SK-N-SH (cell line): ENCODE results near the gene ACER3. TPM values are rescaled to one million over a fixed set of nuclear protein-coding genes. Genes with fewer than 3 reads are reported as not detected.
A peak's percentile ranks its signal among the peaks of the same experiment; 100 is the strongest.

Source experiments
- CTCF ChIA-PET: fragments of 300-600, 350-600 bp; formaldehyde crosslinking; extraction: SDS; loops from one replicate; lab custom pipeline; 2021; lab: Yijun Ruan, JAX
- POLR2A ChIA-PET: fragments of 350-600 bp; sonication (Branson Sonifier 250); formaldehyde crosslinking; extraction: SDS; loops from one replicate; lab custom pipeline; 2020; ENCODE audit warnings: antibody characterized with exemption, inconsistent platforms; lab: Yijun Ruan, JAX
- DNase-seq: peaks from one replicate; pipeline ENCODE4 v3.0.0; 2012
- H2AFZ ChIP-seq: fragments of 200-600 bp; sonication (generic); 2 replicates; pipeline ENCODE4 v1.8.1; 2016; ENCODE audit warnings: antibody characterized with exemption, mild to moderate bottlenecking, low read depth
- H3F3A ChIP-seq: fragments of 200-600 bp; sonication (generic); replicated peaks from 2 replicates; pipeline ENCODE3; 2016; ENCODE audit warnings: antibody characterized with exemption, mild to moderate bottlenecking; ENCODE audit not compliant: insufficient read depth
- H3K27ac ChIP-seq, 2 experiments: fragments of 200-500 bp in 1 of 2; fragments of 200-600 bp in 1 of 2; sonication (Bioruptor generic) in 1 of 2; sonication (generic), shearing (Covaris generic) in 1 of 2; 2 replicates each; pipeline versions ENCODE4 v1.5.1 to v1.6.1; 2014 to 2016; ENCODE audit warnings: low read depth in 2 of 2, inconsistent platforms in 1 of 2, low read length in 1 of 2, mild to moderate bottlenecking in 1 of 2, mixed read lengths in 1 of 2
- H3K27me3 ChIP-seq: fragments of 200-600 bp; sonication (generic), shearing (Covaris generic); 2 replicates; pipeline ENCODE4 v1.6.1; 2016; ENCODE audit warnings: mixed run types; ENCODE audit not compliant: insufficient read depth
- H3K36me3 ChIP-seq, 2 experiments: fragments of 200-500 bp in 1 of 2; fragments of 200-600 bp in 1 of 2; sonication (Bioruptor generic) in 1 of 2; sonication (generic) in 1 of 2; replicated peaks in 1 of 2; 2 replicates each; pipeline versions ENCODE3 to v1.5.1; 2014 to 2016; ENCODE audit warnings: low read length in 1 of 2, mild to moderate bottlenecking in 1 of 2; ENCODE audit not compliant: insufficient read depth in 2 of 2, control insufficient read depth in 1 of 2
- H3K4me1 ChIP-seq, 2 experiments: fragments of 200-500 bp in 1 of 2; fragments of 200-600 bp in 1 of 2; sonication (Bioruptor generic) in 1 of 2; sonication (generic), shearing (Covaris generic) in 1 of 2; 2 replicates each; pipeline versions ENCODE4 v1.5.1 to v1.6.1; 2014 to 2016; ENCODE audit warnings: low read depth in 1 of 2, low read length in 1 of 2, mixed run types in 1 of 2; ENCODE audit not compliant: insufficient read depth in 2 of 2, control insufficient read depth in 1 of 2
- H3K4me2 ChIP-seq: fragments of 200-600 bp; sonication (generic), shearing (Covaris generic); 2 replicates; pipeline ENCODE4 v1.6.1; 2017; ENCODE audit warnings: mixed run types
- H3K4me3 ChIP-seq, 2 experiments: fragments of 200-500 bp in 1 of 2; fragments of 200-600 bp in 1 of 2; sonication (Bioruptor generic) in 1 of 2; sonication (generic), shearing (Covaris generic) in 1 of 2; 2 replicates each; pipeline versions ENCODE4 v1.5.1 to v1.8.1; 2014 to 2016; ENCODE audit warnings: low read depth in 2 of 2, inconsistent platforms in 1 of 2, low read length in 1 of 2, mild to moderate bottlenecking in 1 of 2, mixed read lengths in 1 of 2, moderate library complexity in 1 of 2
- H3K79me2 ChIP-seq: fragments of 200-600 bp; sonication (generic); 2 replicates; pipeline ENCODE4 v1.8.1; 2017; ENCODE audit warnings: mild to moderate bottlenecking; ENCODE audit not compliant: insufficient read depth
- H3K9ac ChIP-seq: fragments of 200-600 bp; sonication (generic); 2 replicates; pipeline ENCODE4 v1.6.1; 2017; ENCODE audit warnings: mixed run types
- H3K9me2 ChIP-seq: fragments of 200-600 bp; sonication (generic); 2 replicates; pipeline ENCODE4 v1.6.1; 2017; ENCODE audit warnings: mixed run types
- H3K9me3 ChIP-seq: fragments of 200-600 bp; sonication (generic); 2 replicates; pipeline ENCODE4 v1.6.1; 2017; ENCODE audit warnings: mixed run types, mild to moderate bottlenecking, moderate library complexity
- H4K20me1 ChIP-seq: fragments of 200-600 bp; sonication (generic); 2 replicates; pipeline ENCODE4 v1.6.1; 2017; ENCODE audit warnings: mild to moderate bottlenecking, mixed run types; ENCODE audit not compliant: insufficient read depth
- CTCF ChIP-seq: fragments of 200-600 bp; sonication (generic); IDR thresholded peaks from 2 replicates; pipeline ENCODE4 v1.6.1; 2017; ENCODE audit warnings: antibody characterized with exemption, mild to moderate bottlenecking, moderate library complexity
- EP300 ChIP-seq, 2 experiments: IDR thresholded peaks; 2 replicates each; pipeline versions ENCODE4 v1.4.0 to v1.6.1; 2012; ENCODE audit warnings: borderline replicate concordance in 1 of 2, low read depth in 1 of 2, low read length in 1 of 2
- FOSL2 ChIP-seq: IDR thresholded peaks from 2 replicates; pipeline ENCODE4 v1.4.0; 2012; ENCODE audit warnings: low read depth, mild to moderate bottlenecking, moderate library complexity, borderline replicate concordance
- FOXJ3 ChIP-seq: sonication (generic); formaldehyde crosslinking; IDR thresholded peaks from 2 replicates; pipeline ENCODE4 v1.5.1; 2020; ENCODE audit warnings: mild to moderate bottlenecking, missing genetic modification reagents
- GABPA ChIP-seq: IDR thresholded peaks from 2 replicates; pipeline ENCODE4 v1.4.0; 2012; ENCODE audit warnings: low read depth, mild to moderate bottlenecking
- IRF3 ChIP-seq: fragments of 150-350 bp; IDR thresholded peaks from 2 replicates; pipeline ENCODE4 v1.6.1; 2016; ENCODE audit warnings: mild to moderate bottlenecking, low read depth, low read length
- MAX ChIP-seq: IDR thresholded peaks from 2 replicates; pipeline ENCODE4 v1.4.0; 2012; ENCODE audit warnings: low read depth
- MXI1 ChIP-seq: IDR thresholded peaks from 2 replicates; pipeline ENCODE4 v1.6.1; 2012; ENCODE audit warnings: mild to moderate bottlenecking, low read depth, low read length, improper control_type of control experiment
- NRF1 ChIP-seq: IDR thresholded peaks from 2 replicates; pipeline ENCODE4 v1.6.1; 2012; ENCODE audit warnings: low read depth, mild to moderate bottlenecking, low read length
- PBX3 ChIP-seq: IDR thresholded peaks from 2 replicates; pipeline ENCODE4; 2012
- POLR2AphosphoS5 ChIP-seq: IDR thresholded peaks from 2 replicates; pipeline ENCODE4 v1.6.1; 2012; ENCODE audit warnings: low read depth, low read length
- RAD21 ChIP-seq: IDR thresholded peaks from 2 replicates; pipeline ENCODE4 v1.6.1; 2012; ENCODE audit warnings: mild to moderate bottlenecking, low read length
- SIN3A ChIP-seq: IDR thresholded peaks from 2 replicates; pipeline ENCODE4 v1.6.1; 2012; ENCODE audit warnings: low read depth, mild to moderate bottlenecking, low read length, moderate library complexity, borderline replicate concordance
- TCF12 ChIP-seq: IDR thresholded peaks from 2 replicates; pipeline ENCODE4 v1.4.0; 2012
- USF1 ChIP-seq: IDR thresholded peaks from 2 replicates; pipeline ENCODE4 v1.4.0; 2012; ENCODE audit warnings: low read depth, borderline replicate concordance
- YY1 ChIP-seq: IDR thresholded peaks from 2 replicates; pipeline ENCODE4 v1.4.0; 2012; ENCODE audit warnings: low read depth, mild to moderate bottlenecking
- WGBS: methylation state at CpG from one replicate; pipeline ENCODE4 v1.1.6; 2017; ENCODE audit warnings: low lambda C conversion rate; 5-methylcytosine and 5-hydroxymethylcytosine counted together
- polyA plus RNA-seq, 3 experiments: library from polyadenylated mRNA; depleted of rRNA; stranded (reverse); fragments of >200 nt; gene quantifications; 2 replicates each; pipeline ENCODE4 v1.2.3, GENCODE V29; 2012

ACER3 gene
- polyA plus RNA-seq, 1 of the 3 experiments (the other 2 are of a cell fraction) = 5.4 TPM

GRCh38 chr11:77072851-77073327, 212.2 kb downstream of the ACER3 start:
- DNase-seq = no peak
- TF ChIP-seq MAX (no peak), MXI1 (no peak), RAD21 (no peak), USF1 (no peak)
- POLR2A ChIA-PET = interaction anchor here (0.9 to 1.4 kb wide), 4 partner anchors 9 to 290 kb away, joined by 3 to 15 read pairs (median 4); partner anchors contain the start of gene TSKU
- H3K79me2 ChIP-seq = peaks cover 79% of the 10 kb centered on the region
- peak overlapping the region in 1 of 2 experiments; percentile 20; a peak in 1 of 4 replicates for H3K4me3 ChIP-seq
- peaks cover 0 to 5% of the 10 kb centered on the region in 2 experiments for H3K36me3 ChIP-seq
- H3K4me2 ChIP-seq = peak overlapping the region; percentile 95
- H3K9me2 ChIP-seq = no peaks in the 10 kb centered on the region
- peak overlapping the region; percentile 94 to 97 for H3K27ac ChIP-seq
- WGBS = 59% methylated on average over 8 of the region's 8 CpGs
- no peak overlapping the region for H2AFZ ChIP-seq
- H3K9ac ChIP-seq = peak overlapping the region; percentile 60
- peaks cover 42% of the 10 kb centered on the region for H3F3A ChIP-seq
- no peaks in the 10 kb centered on the region for H3K9me3 ChIP-seq
- peaks cover 4% of the 10 kb centered on the region; the same call in 1 of the 2 replicates for H4K20me1 ChIP-seq
- H3K4me1 ChIP-seq = peaks cover 38 to 72% of the 10 kb centered on the region in 2 experiments; a peak in 3 of 4 replicates
- CTCF ChIA-PET = interaction anchor here (0.6 to 4.1 kb wide), 20 partner anchors 8 to 475 kb away, joined by 3 to 66 read pairs (median 4); partner anchors contain the start of gene OMP
- no peaks in the 10 kb centered on the region for H3K27me3 ChIP-seq

GRCh38 chr11:77073328-77074001, 212.7 kb downstream of the ACER3 start:
- H3K9me2 ChIP-seq = no peaks in the 10 kb centered on the region
- H3K9me3 ChIP-seq = no peaks in the 10 kb centered on the region
- H3K79me2 ChIP-seq = peaks cover 79% of the 10 kb centered on the region
- peak overlapping the region; percentile 94 to 97 for H3K27ac ChIP-seq
- no peaks in the 10 kb centered on the region for H3K27me3 ChIP-seq
- H3K9ac ChIP-seq = peak overlapping the region; percentile 60
- H2AFZ ChIP-seq = 0 out of 2 replicates have a peak overlapping the region, but pooled peaks have one; percentile 40
- WGBS = 9% methylated on average over 10 of the region's 11 CpGs
- peaks cover 38 to 66% of the 10 kb centered on the region in 2 experiments; a peak in 3 of 4 replicates for H3K4me1 ChIP-seq
- POLR2A ChIA-PET = interaction anchor here (0.6 to 1.4 kb wide), 6 partner anchors 9 to 291 kb away, joined by 3 to 15 read pairs (median 4); partner anchors contain the start of gene TSKU
- CTCF ChIA-PET = interaction anchor here (0.6 to 4.1 kb wide), 22 partner anchors 8 to 475 kb away, joined by 3 to 66 read pairs (median 4); partner anchors contain the start of gene OMP
- H3K36me3 ChIP-seq = peaks cover 0 to 8% of the 10 kb centered on the region in 2 experiments
- peaks cover 4% of the 10 kb centered on the region; the same call in 1 of the 2 replicates for H4K20me1 ChIP-seq
- H3K4me2 ChIP-seq = peak overlapping the region; percentile 95
- peak; percentile 89 for DNase-seq
- H3F3A ChIP-seq = peaks cover 42% of the 10 kb centered on the region
- H3K4me3 ChIP-seq = peak overlapping the region in 1 of 2 experiments; percentile 20; a peak in 1 of 4 replicates
- TF ChIP-seq POLR2AphosphoS5 = peak; percentile 66; the same call in 1 of the 2 replicates
- peak; percentile 38; the same call in 1 of the 2 replicates for TF ChIP-seq PBX3
- no peak for TF ChIP-seq GABPA
- peak in 1 of 2 experiments; percentile 4; a peak in 2 of 4 replicates for TF ChIP-seq EP300 (IDR thresholded peaks at IDR 0.05; ENCODE audit: borderline replicate concordance in 1 of 2, low read depth in 1 of 2, low read length in 1 of 2)
- peak; percentile 77 for TF ChIP-seq MXI1
- 0 out of 2 replicates have a peak, but pooled peaks have one; percentile 77 for TF ChIP-seq FOXJ3 (CRISPR knock-in tag)
- peak; percentile 92 for TF ChIP-seq TCF12
- TF ChIP-seq IRF3 = no peak
- peak; percentile 86 for TF ChIP-seq MAX
- TF ChIP-seq CTCF = peak; percentile 66
- no peak for TF ChIP-seq NRF1
- TF ChIP-seq FOSL2 = peak; percentile 53; the same call in 1 of the 2 replicates
- 0 out of 2 replicates have a peak, but pooled peaks have one; percentile 21 for TF ChIP-seq YY1
- TF ChIP-seq SIN3A = 0 out of 2 replicates have a peak, but pooled peaks have one; percentile 21
